ENCODE data around the gene RNF213.

The RNF213 gene

GRCh38 chr17:80346498-80347275 is 86.0 kb downstream of the RNF213 start:
- Histone ChIP-seq H3K36me3 (ENCODE audit: control insufficient read depth in 1 of 2, insufficient read depth in 2 of 2, low read length in 2 of 2) (peaks cover 90 to 94% of the 10 kb centered on the region in 2 donors), H3K4me3 (ENCODE audit: low read depth in 1 of 2, low read length in 2 of 2) (no peak overlapping the region), H3K27me3 (ENCODE audit: low read depth, low read length) (no peaks in the 10 kb centered on the region), H3K27ac (ENCODE audit: low read length) (no peak overlapping the region), H3K9me3 (ENCODE audit: control insufficient read depth in 1 of 2, low read length in 2 of 2) (no peaks in the 10 kb centered on the region), H3K4me1 (ENCODE audit: control insufficient read depth in 1 of 2, insufficient read depth in 2 of 2, low read length in 2 of 2) (no peaks in the 10 kb centered on the region)

DNA sequence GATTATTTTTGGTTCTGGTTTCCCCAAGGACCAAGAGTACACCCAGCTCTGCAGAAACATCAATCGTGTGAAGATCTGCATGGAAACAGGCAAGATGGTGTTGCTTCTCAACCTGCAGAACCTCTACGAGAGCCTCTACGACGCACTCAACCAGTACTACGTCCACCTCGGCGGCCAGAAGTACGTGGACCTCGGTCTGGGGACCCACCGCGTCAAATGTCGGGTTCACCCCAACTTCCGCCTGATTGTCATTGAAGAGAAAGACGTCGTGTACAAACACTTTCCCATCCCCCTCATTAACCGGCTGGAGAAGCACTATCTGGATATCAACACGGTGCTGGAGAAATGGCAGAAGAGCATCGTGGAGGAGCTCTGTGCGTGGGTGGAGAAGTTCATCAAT is 86.9 kb downstream of the RNF213 start:
- H3K9me3 ChIP-seq (ENCODE audit: control insufficient read depth in 1 of 2, low read length in 2 of 2), result no peaks in the 10 kb centered on the region
- H3K4me1 ChIP-seq (ENCODE audit: control insufficient read depth in 1 of 2, insufficient read depth in 2 of 2, low read length in 2 of 2), result no peaks in the 10 kb centered on the region
- no peaks in the 10 kb centered on the region for H3K27me3 ChIP-seq (ENCODE audit: low read depth, low read length)
- H3K4me3 ChIP-seq (ENCODE audit: low read depth in 1 of 2, low read length in 2 of 2), result no peak overlapping the region
- peaks cover 91 to 97% of the 10 kb centered on the region in 2 donors for H3K36me3 ChIP-seq (ENCODE audit: control insufficient read depth in 1 of 2, insufficient read depth in 2 of 2, low read length in 2 of 2)
- H3K27ac ChIP-seq (ENCODE audit: low read length), result no peak overlapping the region

GRCh38 chr17:80347948-80348351 is 87.3 kb downstream of the RNF213 start:
- no peaks in the 10 kb centered on the region for H3K9me3 ChIP-seq (ENCODE audit: control insufficient read depth in 1 of 2, low read length in 2 of 2)
- H3K36me3 ChIP-seq (ENCODE audit: control insufficient read depth in 1 of 2, insufficient read depth in 2 of 2, low read length in 2 of 2), result peaks cover 95 to 99% of the 10 kb centered on the region in 2 donors
- H3K27ac ChIP-seq (ENCODE audit: low read length), result no peak overlapping the region
- no peaks in the 10 kb centered on the region for H3K27me3 ChIP-seq (ENCODE audit: low read depth, low read length)
- no peaks in the 10 kb centered on the region for H3K4me1 ChIP-seq (ENCODE audit: control insufficient read depth in 1 of 2, insufficient read depth in 2 of 2, low read length in 2 of 2)
- no peak overlapping the region for H3K4me3 ChIP-seq (ENCODE audit: low read depth in 1 of 2, low read length in 2 of 2)

GRCh38 chr17:80348551-80349150 is 88.0 kb downstream of the RNF213 start:
- Histone ChIP-seq H3K36me3 (ENCODE audit: control insufficient read depth in 1 of 2, insufficient read depth in 2 of 2, low read length in 2 of 2) (peaks cover 96 to 99% of the 10 kb centered on the region in 2 donors), H3K27ac (ENCODE audit: low read length) (no peak overlapping the region), H3K4me3 (ENCODE audit: low read depth in 1 of 2, low read length in 2 of 2) (no peak overlapping the region), H3K9me3 (ENCODE audit: control insufficient read depth in 1 of 2, low read length in 2 of 2) (no peaks in the 10 kb centered on the region), H3K27me3 (ENCODE audit: low read depth, low read length) (no peaks in the 10 kb centered on the region), H3K4me1 (ENCODE audit: control insufficient read depth in 1 of 2, insufficient read depth in 2 of 2, low read length in 2 of 2) (no peaks in the 10 kb centered on the region)

GRCh38 chr17:80349151-80349651 is 88.5 kb downstream of the RNF213 start:
- no peak overlapping the region for H3K4me3 ChIP-seq (ENCODE audit: low read depth in 1 of 2, low read length in 2 of 2)
- no peaks in the 10 kb centered on the region for H3K9me3 ChIP-seq (ENCODE audit: control insufficient read depth in 1 of 2, low read length in 2 of 2)
- no peaks in the 10 kb centered on the region for H3K4me1 ChIP-seq (ENCODE audit: control insufficient read depth in 1 of 2, insufficient read depth in 2 of 2, low read length in 2 of 2)
- H3K36me3 ChIP-seq (ENCODE audit: control insufficient read depth in 1 of 2, insufficient read depth in 2 of 2, low read length in 2 of 2), result peaks cover 96 to 99% of the 10 kb centered on the region in 2 donors
- no peaks in the 10 kb centered on the region for H3K27me3 ChIP-seq (ENCODE audit: low read depth, low read length)
- no peak overlapping the region for H3K27ac ChIP-seq (ENCODE audit: low read length)

GRCh38 chr17:80349751-80350150 is 89.1 kb downstream of the RNF213 start:
- H3K27me3 ChIP-seq (ENCODE audit: low read depth, low read length), result no peaks in the 10 kb centered on the region
- H3K9me3 ChIP-seq (ENCODE audit: control insufficient read depth in 1 of 2, low read length in 2 of 2), result no peaks in the 10 kb centered on the region
- H3K4me3 ChIP-seq (ENCODE audit: low read depth in 1 of 2, low read length in 2 of 2), result no peak overlapping the region
- H3K4me1 ChIP-seq (ENCODE audit: control insufficient read depth in 1 of 2, insufficient read depth in 2 of 2, low read length in 2 of 2), result no peaks in the 10 kb centered on the region
- H3K36me3 ChIP-seq (ENCODE audit: control insufficient read depth in 1 of 2, insufficient read depth in 2 of 2, low read length in 2 of 2), result peaks cover 96 to 99% of the 10 kb centered on the region in 2 donors
- no peak overlapping the region for H3K27ac ChIP-seq (ENCODE audit: low read length)

GRCh38 chr17:80352216-80352895 is 91.7 kb downstream of the RNF213 start:
- Histone ChIP-seq H3K36me3 (ENCODE audit: control insufficient read depth in 1 of 2, insufficient read depth in 2 of 2, low read length in 2 of 2) (peaks cover 75 to 88% of the 10 kb centered on the region in 2 donors), H3K27me3 (ENCODE audit: low read depth, low read length) (no peaks in the 10 kb centered on the region), H3K4me1 (ENCODE audit: control insufficient read depth in 1 of 2, insufficient read depth in 2 of 2, low read length in 2 of 2) (no peaks in the 10 kb centered on the region), H3K9me3 (ENCODE audit: control insufficient read depth in 1 of 2, low read length in 2 of 2) (no peaks in the 10 kb centered on the region), H3K27ac (ENCODE audit: low read length) (no peak overlapping the region), H3K4me3 (ENCODE audit: low read depth in 1 of 2, low read length in 2 of 2) (no peak overlapping the region)

DNA sequence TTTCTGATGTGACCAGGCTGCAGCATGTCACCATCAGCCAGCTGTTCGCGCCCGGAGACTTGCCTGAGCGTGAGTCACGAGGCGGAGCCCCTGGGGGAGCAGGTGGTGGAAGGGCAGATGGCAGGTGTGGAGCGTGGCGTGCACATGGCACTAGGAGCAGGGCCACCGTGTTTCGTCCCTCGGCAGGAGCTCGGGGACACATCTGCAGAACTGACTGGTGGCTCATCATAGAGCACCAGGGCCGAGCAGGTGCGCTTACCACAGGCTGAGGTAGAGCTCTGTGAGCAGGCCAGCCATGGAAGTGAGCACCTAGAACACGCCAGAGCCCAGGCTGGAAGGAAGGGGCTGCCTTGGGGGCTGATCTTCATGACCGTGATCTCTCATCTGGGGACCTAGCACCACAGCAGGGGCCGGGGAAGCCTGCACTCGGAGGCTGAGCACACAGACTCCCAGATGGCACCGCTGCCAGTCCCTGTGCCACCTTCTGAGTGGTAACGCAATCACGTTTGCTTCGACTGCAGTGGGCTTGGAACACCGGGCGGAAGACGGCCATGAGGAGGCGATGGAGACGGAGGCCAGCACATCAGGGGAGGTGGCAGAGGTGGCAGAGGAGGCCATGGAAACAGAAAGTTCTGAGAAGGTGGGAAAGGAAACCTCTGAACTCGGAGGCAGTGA is 92.5 kb downstream of the RNF213 start:
- H3K4me3 ChIP-seq (ENCODE audit: low read depth in 1 of 2, low read length in 2 of 2), result no peak overlapping the region
- peaks cover 72 to 86% of the 10 kb centered on the region in 2 donors for H3K36me3 ChIP-seq (ENCODE audit: control insufficient read depth in 1 of 2, insufficient read depth in 2 of 2, low read length in 2 of 2)
- H3K4me1 ChIP-seq (ENCODE audit: control insufficient read depth in 1 of 2, insufficient read depth in 2 of 2, low read length in 2 of 2), result no peaks in the 10 kb centered on the region
- no peaks in the 10 kb centered on the region for H3K9me3 ChIP-seq (ENCODE audit: control insufficient read depth in 1 of 2, low read length in 2 of 2)
- H3K27ac ChIP-seq (ENCODE audit: low read length), result no peak overlapping the region
- no peaks in the 10 kb centered on the region for H3K27me3 ChIP-seq (ENCODE audit: low read depth, low read length)

DNA sequence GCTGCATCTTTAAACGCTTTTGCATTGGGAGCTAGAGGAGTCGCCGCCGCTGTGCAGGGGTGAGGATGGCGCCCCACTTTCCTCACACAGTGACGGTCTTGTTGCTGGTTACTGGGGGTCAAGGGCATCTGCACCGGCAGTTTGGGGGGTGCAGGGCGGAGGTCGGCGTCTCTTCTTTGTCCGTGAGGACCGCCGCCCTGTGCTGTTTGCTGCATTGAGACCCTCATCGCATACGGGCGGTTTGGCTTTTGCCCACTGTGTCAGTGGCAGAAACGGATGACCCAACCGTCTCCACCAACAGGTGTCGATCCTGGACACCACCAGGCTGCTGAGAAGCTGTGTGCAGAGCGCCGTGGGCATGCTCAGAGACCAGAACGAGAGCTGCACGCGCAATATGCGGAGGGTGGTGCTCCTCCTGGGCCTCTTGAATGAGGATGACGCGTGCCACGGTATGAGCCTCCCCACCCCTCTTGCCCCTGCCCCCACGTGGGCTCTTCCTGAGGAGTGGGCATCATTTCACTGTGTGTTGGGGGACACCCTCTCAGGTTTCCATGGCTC is 93.1 kb downstream of the RNF213 start:
- no peaks in the 10 kb centered on the region for H3K9me3 ChIP-seq (ENCODE audit: control insufficient read depth in 1 of 2, low read length in 2 of 2)
- peaks cover 67 to 86% of the 10 kb centered on the region in 2 donors for H3K36me3 ChIP-seq (ENCODE audit: control insufficient read depth in 1 of 2, insufficient read depth in 2 of 2, low read length in 2 of 2)
- no peaks in the 10 kb centered on the region for H3K4me1 ChIP-seq (ENCODE audit: control insufficient read depth in 1 of 2, insufficient read depth in 2 of 2, low read length in 2 of 2)
- no peak overlapping the region for H3K4me3 ChIP-seq (ENCODE audit: low read depth in 1 of 2, low read length in 2 of 2)
- H3K27me3 ChIP-seq (ENCODE audit: low read depth, low read length), result no peaks in the 10 kb centered on the region
- no peak overlapping the region for H3K27ac ChIP-seq (ENCODE audit: low read length)

- peaks cover 62 to 86% of the 10 kb centered on the region in 2 donors for H3K36me3 ChIP-seq (ENCODE audit: control insufficient read depth in 1 of 2, insufficient read depth in 2 of 2, low read length in 2 of 2)
- H3K4me1 ChIP-seq (ENCODE audit: control insufficient read depth in 1 of 2, insufficient read depth in 2 of 2, low read length in 2 of 2), result no peaks in the 10 kb centered on the region
- H3K9me3 ChIP-seq (ENCODE audit: control insufficient read depth in 1 of 2, low read length in 2 of 2), result no peaks in the 10 kb centered on the region
- H3K27me3 ChIP-seq (ENCODE audit: low read depth, low read length), result no peaks in the 10 kb centered on the region
- H3K27ac ChIP-seq (ENCODE audit: low read length), result no peak overlapping the region
- H3K4me3 ChIP-seq (ENCODE audit: low read depth in 1 of 2, low read length in 2 of 2), result no peak overlapping the region
Measured at GRCh38 chr17:80354336-80354735, 93.7 kb downstream of the RNF213 start.

Data from muscle layer of duodenum (tissue), 2 donors.